ENCODE measurements around the gene ITGB7.

- TF ChIP-seq CTCF (IDR thresholded peaks at IDR 0.05 in 8 of 11, conservative IDR thresholded peaks at IDR 0.05 in 3 of 11) = no peak
- TF ChIP-seq POLR2A (IDR thresholded peaks at IDR 0.05) = no peak
- TF ChIP-seq POLR2AphosphoS5 (IDR thresholded peaks at IDR 0.05) = no peak
Measured at GRCh38 chr12:53194973-53195372, 12.1 kb downstream of the ITGB7 start.
